H9 (cell line): ENCODE measurements around the gene SLC5A12. TPM values are rescaled to one million over a fixed set of nuclear protein-coding genes. Genes with fewer than 3 reads are reported as not detected.

Experiments
- DNase-seq: peaks from one replicate; pipeline ENCODE4 v3.0.0-alpha.2; 2017
- H2AFZ ChIP-seq: one replicate; pipeline ENCODE4 v1.6.1; 2013; ENCODE audit warnings: mild to moderate bottlenecking, low read length, control low read depth, moderate library complexity
- H2AK5ac ChIP-seq: 2 replicates; pipeline ENCODE4 v1.6.1; 2013; ENCODE audit warnings: low read length, control low read depth, mixed read lengths; ENCODE audit not compliant: insufficient read length
- H2BK120ac ChIP-seq: one replicate; pipeline ENCODE4 v1.6.1; 2013; ENCODE audit warnings: low read depth, mild to moderate bottlenecking, low read length, control low read depth, inconsistent platforms; ENCODE audit not compliant: poor library complexity, severe bottlenecking
- H2BK12ac ChIP-seq: 2 replicates; pipeline ENCODE4 v1.6.1; 2013; ENCODE audit warnings: low read length, control low read depth, mixed read lengths, low read depth; ENCODE audit not compliant: insufficient read length
- H2BK15ac ChIP-seq: 2 replicates; pipeline ENCODE4 v1.6.1; 2013; ENCODE audit warnings: low read depth, low read length, control low read depth
- H2BK20ac ChIP-seq: one replicate; pipeline ENCODE4 v1.6.1; 2013; ENCODE audit warnings: low read depth, mild to moderate bottlenecking, low read length, control low read depth, inconsistent platforms; ENCODE audit not compliant: poor library complexity, severe bottlenecking
- H2BK5ac ChIP-seq: 2 replicates; pipeline ENCODE4 v1.6.1; 2013; ENCODE audit warnings: low read length, control low read depth, mixed read lengths; ENCODE audit not compliant: insufficient read length
- H3K14ac ChIP-seq: 2 replicates; pipeline ENCODE4 v1.6.1; 2013; ENCODE audit warnings: low read length, control low read depth; ENCODE audit not compliant: insufficient read depth
- H3K18ac ChIP-seq: 2 replicates; pipeline ENCODE4 v1.6.1; 2013; ENCODE audit warnings: low read depth, mild to moderate bottlenecking, mixed read lengths, low read length, control low read depth; ENCODE audit not compliant: insufficient read length
- H3K23ac ChIP-seq: 2 replicates; pipeline ENCODE4 v1.6.1; 2013; ENCODE audit warnings: low read length, control low read depth, mixed read lengths, low read depth; ENCODE audit not compliant: insufficient read length
- H3K23me2 ChIP-seq: 2 replicates; pipeline ENCODE4 v1.6.1; 2013; ENCODE audit warnings: low read depth, mild to moderate bottlenecking, mixed read lengths, low read length, control low read depth; ENCODE audit not compliant: insufficient read length, poor library complexity, severe bottlenecking
- H3K27ac ChIP-seq: 2 replicates; pipeline ENCODE4 v1.5.1; 2013; ENCODE audit warnings: low read length, control low read depth, mixed read lengths, low read depth; ENCODE audit not compliant: insufficient read length
- H3K27me3 ChIP-seq: 2 replicates; pipeline ENCODE4 v1.6.1; 2013; ENCODE audit warnings: low read length, control low read depth, inconsistent platforms; ENCODE audit not compliant: insufficient read depth
- H3K4ac ChIP-seq: 2 replicates; pipeline ENCODE4 v1.6.1; 2013; ENCODE audit warnings: low read depth, mild to moderate bottlenecking, control low read depth, inconsistent platforms, low read length, moderate library complexity
- H3K4me1 ChIP-seq: 2 replicates; pipeline ENCODE4 v1.6.1; 2013; ENCODE audit warnings: low read length, control low read depth, inconsistent platforms; ENCODE audit not compliant: insufficient read depth
- H3K4me2 ChIP-seq: 2 replicates; pipeline ENCODE4 v1.6.1; 2013; ENCODE audit warnings: low read length, control low read depth, mixed read lengths; ENCODE audit not compliant: insufficient read length, insufficient read depth
- H3K56ac ChIP-seq: 2 replicates; pipeline ENCODE4 v1.6.1; 2013; ENCODE audit warnings: low read depth, mild to moderate bottlenecking, mixed read lengths, low read length, control low read depth; ENCODE audit not compliant: insufficient read length
- H3K79me1 ChIP-seq: 2 replicates; pipeline ENCODE4 v1.6.1; 2013; ENCODE audit warnings: low read depth, mild to moderate bottlenecking, moderate library complexity, low read length, control low read depth, inconsistent platforms; ENCODE audit not compliant: insufficient read depth, poor library complexity, severe bottlenecking
- H3K79me2 ChIP-seq: 2 replicates; pipeline ENCODE4 v1.6.1; 2013; ENCODE audit warnings: low read length, control low read depth, inconsistent platforms; ENCODE audit not compliant: insufficient read depth
- H3K9ac ChIP-seq: 2 replicates; pipeline ENCODE4 v1.6.1; 2013; ENCODE audit warnings: low read length, control low read depth, mixed read lengths; ENCODE audit not compliant: insufficient read length; ENCODE audit errors: extremely low read depth
- H3K9me3 ChIP-seq: one replicate; pipeline ENCODE4 v1.6.1; 2013; ENCODE audit warnings: low read depth, low read length, inconsistent platforms; ENCODE audit not compliant: control insufficient read depth
- H3T11ph ChIP-seq: one replicate; pipeline ENCODE4 v1.6.1; 2013; ENCODE audit warnings: mild to moderate bottlenecking, low read length, control low read depth, inconsistent platforms
- H4K20me1 ChIP-seq: one replicate; pipeline ENCODE4 v1.6.1; 2013; ENCODE audit not compliant: control insufficient read depth, insufficient read length, insufficient read depth
- H4K5ac ChIP-seq: 2 replicates; pipeline ENCODE4 v1.6.1; 2013; ENCODE audit warnings: low read depth, mild to moderate bottlenecking, mixed read lengths, low read length, control low read depth; ENCODE audit not compliant: insufficient read length
- H4K8ac ChIP-seq: replicated peaks from 2 replicates; pipeline ENCODE4 v1.6.1; 2013; ENCODE audit warnings: low read length, control low read depth, mixed read lengths, low read depth; ENCODE audit not compliant: insufficient read length
- H4K91ac ChIP-seq: 2 replicates; pipeline ENCODE4 v1.6.1; 2013; ENCODE audit warnings: low read depth, mild to moderate bottlenecking, moderate library complexity, mixed read lengths, low read length, control low read depth; ENCODE audit not compliant: insufficient read length
- H3K27ac Mint-ChIP-seq, 3 experiments: 2 replicates in 2 of 3; 3 replicates in 1 of 3; pipeline ENCODE4 v1.8.0; 2020 to 2021; ENCODE audit warnings: mixed read lengths in 3 of 3, mild to moderate bottlenecking in 1 of 3, moderate library complexity in 1 of 3
- H3K27me3 Mint-ChIP-seq: 2 replicates; pipeline ENCODE4 v1.8.0; 2021; ENCODE audit warnings: low read depth, mild to moderate bottlenecking, moderate library complexity, mixed read lengths
- H3K36me3 Mint-ChIP-seq, 3 experiments: 2 replicates in 2 of 3; 3 replicates in 1 of 3; pipeline ENCODE4 v1.8.0; 2020 to 2021; ENCODE audit warnings: low read depth in 3 of 3, mixed read lengths in 3 of 3; ENCODE audit not compliant: insufficient read depth in 1 of 3
- H3K4me1 Mint-ChIP-seq, 2 experiments: 2 replicates each; pipeline ENCODE4 v1.8.0; 2020; ENCODE audit warnings: mixed read lengths in 2 of 2
- H3K4me3 Mint-ChIP-seq, 2 experiments: 2 replicates in 1 of 2; 3 replicates in 1 of 2; pipeline ENCODE4 v1.8.0; 2020 to 2021; ENCODE audit warnings: mild to moderate bottlenecking in 2 of 2, mixed read lengths in 2 of 2, moderate library complexity in 1 of 2
- H3K9me3 Mint-ChIP-seq, 2 experiments: 2 replicates in 1 of 2; 3 replicates in 1 of 2; pipeline ENCODE4 v1.8.0; 2020; ENCODE audit warnings: mild to moderate bottlenecking in 2 of 2, mixed read lengths in 2 of 2, moderate library complexity in 1 of 2
- CTCF ChIP-seq: fragments of 200-600 bp; sonication (generic); conservative IDR thresholded peaks from 3 replicates; pipeline ENCODE4 v1.8.0; 2021; ENCODE audit warnings: antibody characterized with exemption, mild to moderate bottlenecking
- WGBS: extraction: QIAGEN DNeasy Blood & Tissue Kit; methylation state at CpG from one replicate; pipeline ENCODE4 v1.1.7; 2013; ENCODE audit warnings: missing lambda C conversion rate, low lambda C conversion rate, mixed read lengths; ENCODE audit not compliant: insufficient read length; ENCODE audit errors: extremely low coverage; 5-methylcytosine and 5-hydroxymethylcytosine counted together
- total RNA-seq: library from RNA; stranded (reverse); gene quantifications from 2 replicates; pipeline ENCODE4 v1.2.1, GENCODE V29; 2021

Gene SLC5A12
- total RNA-seq, 1 experiment from 2014 or later: 2.7 TPM

DNA sequence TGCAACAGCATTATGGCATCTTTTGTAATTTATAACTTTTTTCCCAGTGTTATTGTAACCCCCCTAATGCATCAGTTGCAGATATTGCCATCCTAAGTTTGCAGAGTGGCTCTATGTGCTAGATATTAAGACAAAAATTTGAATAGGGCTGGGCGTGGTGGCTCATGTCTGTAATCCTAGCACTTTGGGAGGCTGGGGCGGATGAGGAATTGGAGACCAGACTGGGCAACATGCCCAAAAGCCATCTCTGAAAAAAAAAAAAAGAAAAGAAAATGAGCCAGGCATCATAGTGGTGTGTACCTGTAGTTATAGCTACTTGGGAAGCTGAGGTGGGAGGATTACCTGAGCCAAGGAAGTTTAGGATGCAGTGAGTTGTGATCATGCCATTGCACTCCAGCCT, 99.7 kb downstream of the SLC5A12 start:
- Mint-ChIP-seq H3K4me1 (peaks cover 7% of the 10 kb centered on the region in 2 experiments), H3K4me3 (no peak overlapping the region), H3K36me3 (no peaks in the 10 kb centered on the region), H3K27me3 (no peaks in the 10 kb centered on the region), H3K9me3 (no peaks in the 10 kb centered on the region), H3K27ac (no peak overlapping the region)
- TF ChIP-seq CTCF: no peak
- no peaks in the 10 kb centered on the region for H3K79me1 ChIP-seq
- no peak overlapping the region for H2BK20ac ChIP-seq
- H4K8ac ChIP-seq: no peak overlapping the region
- H3K4me1 ChIP-seq: 0 out of 2 replicates have a peak, but pooled peaks cover 2% of the 10 kb centered on the region
- no peak overlapping the region for H4K5ac ChIP-seq
- H4K20me1 ChIP-seq: no peaks in the 10 kb centered on the region
- no peaks in the 10 kb centered on the region for H3K27me3 ChIP-seq
- no peak overlapping the region for H3K23ac ChIP-seq
- H3K9me3 ChIP-seq: no peaks in the 10 kb centered on the region
- H3K18ac ChIP-seq: no peak overlapping the region
- no peaks in the 10 kb centered on the region for H3K23me2 ChIP-seq
- H3K79me2 ChIP-seq: no peaks in the 10 kb centered on the region
- no peak overlapping the region for H2BK5ac ChIP-seq
- no peak overlapping the region for H2AK5ac ChIP-seq
- no peak overlapping the region for H3K27ac ChIP-seq
- no peak overlapping the region for H2BK12ac ChIP-seq
- no peak overlapping the region for H2BK120ac ChIP-seq
- no CpG with 5 or more reads among the region's 2 CpGs for WGBS
- H3K56ac ChIP-seq: no peak overlapping the region
- no peak overlapping the region for H2AFZ ChIP-seq
- H3K14ac ChIP-seq: no peak overlapping the region
- DNase-seq: no peak
- no peak overlapping the region for H3K4me2 ChIP-seq
- H3K9ac ChIP-seq: no peak overlapping the region
- no peak overlapping the region for H3T11ph ChIP-seq
- H4K91ac ChIP-seq: no peak overlapping the region
- H3K4ac ChIP-seq: no peak overlapping the region
- no peak overlapping the region for H2BK15ac ChIP-seq
